Measurements from ENCODE around the gene ZDHHC18. TPM values are rescaled to one million over a fixed set of nuclear protein-coding genes. Genes with fewer than 3 reads are reported as not detected.

The ZDHHC18 gene
- total RNA-seq, 2 experiments from 2014 or later = 52.9 TPM

DNA sequence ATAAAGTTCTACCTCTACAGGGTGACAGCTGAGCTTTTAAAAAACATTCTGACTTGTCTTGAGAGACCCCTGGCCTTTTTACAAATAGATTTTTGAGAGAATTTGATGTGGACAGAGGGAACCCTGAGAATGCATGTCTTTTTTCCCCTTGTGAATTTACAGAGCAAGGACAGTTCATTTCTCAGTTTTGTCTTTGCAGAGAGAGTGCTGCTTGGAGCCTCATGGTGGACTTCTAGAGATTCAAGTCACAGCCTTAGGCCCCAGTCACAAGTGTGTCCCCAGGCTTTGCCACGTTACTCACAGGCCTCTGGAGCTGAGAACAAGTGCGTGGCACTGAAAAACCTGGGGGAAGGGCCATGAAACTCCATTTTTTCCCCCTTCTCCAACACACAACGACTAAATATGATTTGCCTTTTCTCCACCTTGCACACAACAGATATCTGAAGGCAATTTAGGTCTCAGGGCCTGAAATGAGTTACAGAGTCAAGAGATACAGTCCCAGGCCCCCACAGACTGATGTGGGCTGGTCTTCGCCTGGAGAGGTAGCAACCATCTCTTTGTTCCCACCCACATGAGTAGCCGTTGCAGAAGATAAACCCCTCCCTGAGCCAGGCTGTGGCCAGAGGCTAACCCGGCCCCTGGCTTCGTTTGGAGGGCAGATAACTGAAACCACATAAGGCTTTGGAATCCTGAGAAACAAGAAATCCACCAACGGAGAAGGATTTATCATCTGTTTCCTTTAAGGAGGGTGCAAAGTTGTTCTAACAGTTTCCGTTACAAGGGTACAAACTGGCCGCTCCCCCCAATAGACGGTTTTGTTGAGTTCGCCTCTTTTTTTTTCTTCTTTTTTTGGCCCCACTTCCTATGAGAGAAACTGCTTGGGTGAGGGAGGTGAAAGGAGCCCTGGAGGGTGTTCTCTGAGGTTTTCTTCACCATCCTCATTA lies 39.8 kb upstream of the ZDHHC18 start:
- ATAC-seq (ENCODE audit: low read depth) (peak; percentile 11), DNase-seq (peak; percentile 68)
- Mint-ChIP-seq H3K4me3 (peak overlapping the region; percentile 99), H3K9me3 (no peaks in the 10 kb centered on the region), H3K4me1 (peaks cover 66% of the 10 kb centered on the region), H3K36me3 (peaks cover 24% of the 10 kb centered on the region), H3K27me3 (no peaks in the 10 kb centered on the region), H3K27ac (peak overlapping the region; percentile 100)
- POLR2A ChIA-PET = interaction anchor here (0.8 to 9.3 kb wide), 26 partner anchors 8 to 286 kb away, joined by 3 to 357 read pairs (median 7); partner anchors contain the start of genes ARID1A, GPATCH3 and GPN2

DNA sequence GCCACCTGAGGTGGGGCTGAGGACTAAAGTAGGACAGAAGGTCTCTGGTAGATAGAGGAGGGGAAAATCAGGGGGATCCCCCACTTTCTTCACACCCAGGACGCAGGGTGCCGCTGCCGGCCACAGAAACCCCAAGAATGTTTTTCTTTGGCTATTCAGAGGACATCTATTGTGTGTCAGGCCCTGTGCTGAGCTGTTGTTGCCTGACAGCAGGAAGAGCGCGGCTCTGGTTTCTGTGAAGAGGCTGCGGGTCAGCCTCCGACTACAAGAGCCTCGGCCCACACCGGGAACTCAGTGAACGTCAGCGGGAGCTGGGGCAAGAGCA lies 39.1 kb upstream of the ZDHHC18 start:
- Mint-ChIP-seq H3K27ac (peak overlapping the region; percentile 100), H3K9me3 (no peaks in the 10 kb centered on the region), H3K4me3 (peak overlapping the region; percentile 99), H3K27me3 (no peaks in the 10 kb centered on the region), H3K36me3 (peaks cover 18% of the 10 kb centered on the region), H3K4me1 (peaks cover 66% of the 10 kb centered on the region)
- no peak for DNase-seq
- POLR2A ChIA-PET = interaction anchor here (0.5 to 9.3 kb wide), 29 partner anchors 9 to 315 kb away, joined by 3 to 357 read pairs (median 6); partner anchors contain the start of genes ARID1A, GPATCH3, GPN2 and HMGN2
- ATAC-seq (ENCODE audit: low read depth) = peak; percentile 68

- peak; percentile 96 for DNase-seq
- peak within 1 kb of the TSS; percentile 100 for H3K27ac Mint-ChIP-seq
- H3K4me1 Mint-ChIP-seq = peaks cover 68% of the 10 kb centered on the region
- H3K4me3 Mint-ChIP-seq = peak within 1 kb of the TSS; percentile 99
- ATAC-seq (ENCODE audit: low read depth) = peak; percentile 59
- H3K27me3 Mint-ChIP-seq = no peaks in the 10 kb centered on the region
- H3K9me3 Mint-ChIP-seq = no peaks in the 10 kb centered on the region
- POLR2A ChIA-PET = interaction anchor here (0.5 to 9.3 kb wide), 33 partner anchors 10 to 316 kb away, joined by 3 to 357 read pairs (median 6); partner anchors contain the start of genes ARID1A, GPATCH3, GPN2 and HMGN2
- H3K36me3 Mint-ChIP-seq = peaks cover 16% of the 10 kb centered on the region
These were observed 38.6 kb upstream of the ZDHHC18 start, which contains the start of gene PIGV for GRCh38 chr1:26787706-26788514. Gene PIGV, plus strand, starts transcription at chr1:26787950. Its CDS starts 2,866 bp downstream, at chr1:26790816.

- POLR2A ChIA-PET = interaction anchor here (1.0 to 9.3 kb wide), 24 partner anchors 9 to 316 kb away, joined by 3 to 357 read pairs (median 8); partner anchors contain the start of genes ARID1A, GPATCH3, GPN2 and HMGN2
- H3K27me3 Mint-ChIP-seq = no peaks in the 10 kb centered on the region
- H3K9me3 Mint-ChIP-seq = no peaks in the 10 kb centered on the region
- DNase-seq = no peak
- no peak for ATAC-seq (ENCODE audit: low read depth)
- H3K36me3 Mint-ChIP-seq = peaks cover 16% of the 10 kb centered on the region
- peaks cover 65% of the 10 kb centered on the region for H3K4me1 Mint-ChIP-seq
- peak overlapping the region; percentile 100 for H3K27ac Mint-ChIP-seq
- H3K4me3 Mint-ChIP-seq = peak overlapping the region; percentile 99
These were observed 38.0 kb upstream of the ZDHHC18 start for GRCh38 chr1:26788515-26788785.

DNA sequence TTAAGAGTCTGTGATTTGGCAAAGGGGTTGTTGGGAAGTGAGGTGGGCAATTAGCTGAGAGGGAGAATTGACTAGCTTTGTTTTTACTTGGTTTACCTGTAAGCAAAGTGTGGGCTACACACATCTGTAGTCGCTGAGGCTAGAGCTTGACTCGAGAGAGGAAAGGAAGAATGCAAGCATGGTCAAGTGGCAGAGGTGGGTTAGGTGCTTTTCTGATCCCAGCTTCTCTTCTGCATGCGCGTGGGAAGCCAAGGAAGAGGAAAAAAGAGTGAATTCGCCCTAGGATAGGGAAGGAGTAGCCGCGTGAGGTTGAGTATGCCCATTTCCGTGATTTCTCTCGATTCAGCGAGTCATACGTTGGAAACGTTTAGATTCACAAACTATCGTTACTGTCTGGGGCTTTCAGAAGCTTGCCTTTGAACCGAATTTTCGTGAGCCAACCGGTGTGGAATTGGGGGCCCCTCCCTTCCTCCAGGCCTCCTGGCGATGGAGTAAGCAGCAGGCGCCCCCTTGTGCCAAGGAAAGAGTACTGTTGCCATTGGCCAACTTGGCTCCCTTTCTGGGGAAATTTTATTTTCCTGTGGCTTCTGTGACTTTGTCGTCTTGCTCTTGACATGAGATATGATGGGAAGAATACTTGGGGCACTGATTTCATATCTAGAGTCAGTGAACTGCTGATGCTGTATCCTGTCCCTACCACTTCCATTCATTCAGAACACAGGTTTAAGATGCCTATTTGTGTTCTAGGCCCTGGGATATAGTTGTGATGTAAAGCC lies 37.5 kb upstream of the ZDHHC18 start:
- Mint-ChIP-seq H3K9me3 (no peaks in the 10 kb centered on the region), H3K36me3 (peaks cover 18% of the 10 kb centered on the region), H3K4me3 (peak overlapping the region; percentile 99), H3K4me1 (peaks cover 64% of the 10 kb centered on the region), H3K27me3 (no peaks in the 10 kb centered on the region), H3K27ac (peak overlapping the region; percentile 100)
- ATAC-seq (ENCODE audit: low read depth) (no peak), DNase-seq (peak; percentile 76)
- POLR2A ChIA-PET = interaction anchor here (0.6 to 9.3 kb wide), 25 partner anchors 8 to 685 kb away, joined by 3 to 357 read pairs (median 8); partner anchors contain the start of genes ARID1A, GPATCH3, GPN2 and HMGN2

DNA sequence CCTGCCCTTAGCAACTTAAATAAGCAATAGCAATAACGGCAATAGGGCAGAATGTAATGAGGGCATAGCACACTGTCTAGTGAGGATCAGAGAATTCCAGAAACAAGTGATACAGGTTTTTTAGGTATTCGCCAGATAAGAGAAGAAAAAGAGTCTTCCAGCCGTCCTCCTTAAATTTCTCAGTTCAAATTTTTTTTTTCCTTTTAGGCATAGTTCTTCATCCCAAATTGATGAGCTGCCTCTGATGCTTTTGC lies 36.9 kb upstream of the ZDHHC18 start:
- peaks cover 23% of the 10 kb centered on the region for H3K36me3 Mint-ChIP-seq
- H3K27me3 Mint-ChIP-seq = no peaks in the 10 kb centered on the region
- POLR2A ChIA-PET = interaction anchor here (0.6 to 9.3 kb wide), 16 partner anchors 8 to 686 kb away, joined by 3 to 357 read pairs (median 15); partner anchors contain the start of genes ARID1A and HMGN2
- ATAC-seq (ENCODE audit: low read depth) = no peak
- H3K4me1 Mint-ChIP-seq = peaks cover 62% of the 10 kb centered on the region
- no peaks in the 10 kb centered on the region for H3K9me3 Mint-ChIP-seq
- peak overlapping the region; percentile 100 for H3K27ac Mint-ChIP-seq
- no peak for DNase-seq
- peak overlapping the region; percentile 99 for H3K4me3 Mint-ChIP-seq

DNA sequence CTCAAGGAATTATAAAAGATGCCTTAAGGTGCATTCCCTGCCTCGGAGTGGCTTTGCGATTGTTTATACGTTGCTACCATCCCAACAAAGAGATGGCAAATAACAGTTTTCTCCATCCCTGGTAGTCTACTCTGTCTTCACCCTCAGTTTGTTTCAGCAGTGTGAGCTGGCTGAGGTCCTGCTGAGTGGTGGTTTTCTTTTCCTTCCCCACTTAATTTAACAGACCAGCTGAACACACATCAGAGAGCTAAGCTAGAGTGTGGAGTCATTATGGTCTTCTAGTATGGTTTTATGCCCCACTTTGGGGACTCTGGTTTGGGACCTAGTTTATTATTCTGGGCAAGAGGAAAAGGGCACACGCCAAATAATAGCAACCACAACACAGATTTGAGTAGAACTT lies 36.6 kb upstream of the ZDHHC18 start:
- H3K4me3 Mint-ChIP-seq = peak overlapping the region; percentile 99

DNA sequence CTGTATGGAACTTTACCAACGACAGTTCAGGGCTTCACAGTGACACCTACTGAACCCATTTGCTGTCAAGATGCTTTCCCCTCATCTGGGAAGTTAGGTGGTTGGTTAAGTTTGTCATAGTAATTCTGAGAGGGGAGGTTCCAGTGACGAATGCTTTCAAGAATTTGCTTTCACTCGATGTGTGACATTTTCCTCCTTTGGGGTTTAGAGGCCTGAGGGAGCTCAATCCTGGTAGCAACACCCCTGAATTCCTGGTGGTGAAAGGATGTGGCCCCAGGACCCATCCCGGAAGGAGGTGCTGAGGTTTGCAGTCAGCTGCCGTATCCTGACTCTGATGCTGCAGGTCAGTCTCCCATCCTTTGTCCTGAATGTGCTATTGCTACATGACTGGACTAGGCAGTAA lies 35.9 kb upstream of the ZDHHC18 start:
- Mint-ChIP-seq H3K27me3 (no peaks in the 10 kb centered on the region), H3K36me3 (peaks cover 27% of the 10 kb centered on the region), H3K4me1 (peaks cover 53% of the 10 kb centered on the region), H3K27ac (peak overlapping the region; percentile 100), H3K4me3 (peak overlapping the region; percentile 99), H3K9me3 (no peaks in the 10 kb centered on the region)
- POLR2A ChIA-PET = interaction anchor here (0.6 to 9.3 kb wide), 10 partner anchors 10 to 1446 kb away, joined by 3 to 357 read pairs (median 24); partner anchors contain the start of genes ARID1A and HMGN2
- ATAC-seq (ENCODE audit: low read depth) = no peak
- DNase-seq = no peak

More for the DNA sequence above, 36.6 kb upstream of the ZDHHC18 start:
- no peak for DNase-seq
- peaks cover 58% of the 10 kb centered on the region for H3K4me1 Mint-ChIP-seq
- peak overlapping the region; percentile 100 for H3K27ac Mint-ChIP-seq
- ATAC-seq (ENCODE audit: low read depth) = no peak
- H3K36me3 Mint-ChIP-seq = peaks cover 26% of the 10 kb centered on the region
- POLR2A ChIA-PET = interaction anchor here (0.6 to 9.3 kb wide), 11 partner anchors 11 to 1445 kb away, joined by 4 to 357 read pairs (median 21); partner anchors contain the start of genes ARID1A and HMGN2
- H3K9me3 Mint-ChIP-seq = no peaks in the 10 kb centered on the region
- H3K27me3 Mint-ChIP-seq = no peaks in the 10 kb centered on the region

DNA sequence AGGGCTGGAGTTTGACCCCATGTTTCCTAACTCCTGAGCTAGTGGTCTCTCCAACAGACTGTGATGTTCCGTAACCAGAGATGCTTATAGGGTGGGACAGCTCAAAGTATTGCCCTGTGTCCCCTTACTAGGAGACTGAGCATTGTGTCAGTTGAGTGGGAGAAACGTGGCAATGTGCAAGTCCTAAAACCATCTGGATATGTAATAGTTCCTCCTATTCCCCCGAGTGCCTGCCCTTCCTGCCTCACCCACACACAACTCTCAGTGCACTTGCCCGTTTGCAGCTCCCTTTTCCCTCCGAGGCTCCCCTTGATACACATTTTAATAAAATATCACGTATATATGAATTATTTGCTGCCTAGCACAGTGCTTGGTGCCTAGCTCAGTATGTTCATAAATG lies 35.3 kb upstream of the ZDHHC18 start:
- ATAC-seq (ENCODE audit: low read depth) (no peak), DNase-seq (no peak)
- Mint-ChIP-seq H3K4me3 (peak overlapping the region; percentile 99), H3K27ac (peak overlapping the region; percentile 100), H3K4me1 (peaks cover 47% of the 10 kb centered on the region), H3K27me3 (no peaks in the 10 kb centered on the region), H3K9me3 (no peaks in the 10 kb centered on the region), H3K36me3 (peaks cover 29% of the 10 kb centered on the region)
- POLR2A ChIA-PET = interaction anchor here (1.0 to 9.3 kb wide), 7 partner anchors 9 to 319 kb away, joined by 3 to 357 read pairs (median 27); partner anchors contain the start of genes ARID1A and HMGN2

- POLR2A ChIA-PET = interaction anchor here (4.6 to 9.3 kb wide), 2 partner anchors 9 to 94 kb away, joined by 75 to 357 read pairs; partner anchors contain the start of gene ARID1A
- Mint-ChIP-seq H3K27ac (peak overlapping the region; percentile 65), H3K27me3 (no peaks in the 10 kb centered on the region), H3K36me3 (peaks cover 33% of the 10 kb centered on the region), H3K9me3 (no peaks in the 10 kb centered on the region), H3K4me3 (peak overlapping the region; percentile 31), H3K4me1 (peaks cover 42% of the 10 kb centered on the region)
- no peak for DNase-seq
- no peak for ATAC-seq (ENCODE audit: low read depth)
These were observed 34.9 kb upstream of the ZDHHC18 start for GRCh38 chr1:26791626-26792025.

DNA sequence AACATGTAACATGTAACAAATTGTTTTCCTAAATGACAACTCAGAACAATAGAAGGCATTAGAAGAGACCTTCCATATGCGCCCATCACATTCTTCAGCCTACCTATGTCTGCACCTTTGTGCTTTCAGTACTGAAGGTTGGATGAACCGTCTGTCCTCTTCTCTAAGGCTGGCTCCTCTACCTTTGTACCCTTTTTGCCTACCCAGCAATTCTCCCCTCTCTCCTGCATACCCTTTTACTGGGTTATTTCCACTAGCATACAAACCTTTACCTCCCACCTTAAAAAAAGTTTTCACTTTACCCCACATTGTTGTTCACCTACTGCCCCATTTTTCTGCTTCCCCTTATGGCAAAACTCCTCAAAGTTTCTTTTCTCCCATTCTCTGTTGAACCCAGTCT lies 33.6 kb upstream of the ZDHHC18 start:
- POLR2A ChIA-PET = interaction anchor here (0.6 kb wide), 1 partner anchor 185 kb away, joined by 3 read pairs; no protein-coding TSS in a partner anchor
- peaks cover 41% of the 10 kb centered on the region for H3K36me3 Mint-ChIP-seq
- H3K27ac Mint-ChIP-seq = peak overlapping the region; percentile 1
- H3K27me3 Mint-ChIP-seq = no peaks in the 10 kb centered on the region
- H3K4me1 Mint-ChIP-seq = peaks cover 39% of the 10 kb centered on the region
- DNase-seq (no peak), ATAC-seq (ENCODE audit: low read depth) (no peak)
- no peak overlapping the region for H3K4me3 Mint-ChIP-seq
- no peaks in the 10 kb centered on the region for H3K9me3 Mint-ChIP-seq

- POLR2A ChIA-PET = no interaction called here
- peak overlapping the region; percentile 55 for H3K27ac Mint-ChIP-seq
These were observed 32.1 kb upstream of the ZDHHC18 start for GRCh38 chr1:26794391-26794790.

More at GRCh38 chr1:26794391-26794790, 32.1 kb upstream of the ZDHHC18 start:
- peaks cover 42% of the 10 kb centered on the region for H3K4me1 Mint-ChIP-seq
- DNase-seq (no peak), ATAC-seq (ENCODE audit: low read depth) (no peak)
- no peaks in the 10 kb centered on the region for H3K27me3 Mint-ChIP-seq
- H3K9me3 Mint-ChIP-seq = no peaks in the 10 kb centered on the region
- H3K36me3 Mint-ChIP-seq = peaks cover 44% of the 10 kb centered on the region
- no peak overlapping the region for H3K4me3 Mint-ChIP-seq
